ENCODE results near the gene ARHGAP21. TPM values are rescaled to one million over a fixed set of nuclear protein-coding genes. Genes with fewer than 3 reads are reported as not detected.

Gene ARHGAP21
- total RNA-seq, 4 donors from 2014 or later: 83.2 to 118 (median 86.3) TPM

DNA sequence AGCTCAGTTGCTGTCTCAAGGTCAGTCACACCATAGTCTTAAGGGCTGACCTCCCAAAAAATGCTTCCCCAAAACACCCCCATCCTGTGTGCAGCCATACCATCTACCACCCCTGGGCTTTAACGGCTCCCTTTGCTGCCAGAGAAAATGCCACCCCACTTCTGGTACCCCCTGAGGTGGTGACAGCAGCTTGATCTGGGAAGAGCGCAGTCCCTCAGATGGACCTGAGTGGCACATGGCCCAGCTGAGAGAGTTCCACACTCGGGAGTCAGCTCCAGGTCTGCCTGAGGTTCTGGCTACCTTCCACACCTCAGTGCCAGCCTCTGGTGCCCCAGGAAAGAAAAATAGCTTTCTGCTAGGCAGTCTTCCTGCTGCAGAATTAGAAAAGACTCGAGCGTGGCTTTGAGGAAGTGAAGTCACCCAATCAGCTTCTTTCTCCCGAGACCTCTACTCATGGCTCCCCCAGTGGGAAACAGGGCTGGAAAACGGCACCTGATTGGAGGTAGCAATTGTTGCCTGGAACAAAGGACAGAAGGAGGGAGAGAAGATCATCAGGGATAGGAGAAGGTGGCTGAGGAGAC lies 151.7 kb downstream of the ARHGAP21 start:
- TF ChIP-seq POLR2A (IDR thresholded peaks at IDR 0.05): no peak
- TF ChIP-seq, protein P1, sequence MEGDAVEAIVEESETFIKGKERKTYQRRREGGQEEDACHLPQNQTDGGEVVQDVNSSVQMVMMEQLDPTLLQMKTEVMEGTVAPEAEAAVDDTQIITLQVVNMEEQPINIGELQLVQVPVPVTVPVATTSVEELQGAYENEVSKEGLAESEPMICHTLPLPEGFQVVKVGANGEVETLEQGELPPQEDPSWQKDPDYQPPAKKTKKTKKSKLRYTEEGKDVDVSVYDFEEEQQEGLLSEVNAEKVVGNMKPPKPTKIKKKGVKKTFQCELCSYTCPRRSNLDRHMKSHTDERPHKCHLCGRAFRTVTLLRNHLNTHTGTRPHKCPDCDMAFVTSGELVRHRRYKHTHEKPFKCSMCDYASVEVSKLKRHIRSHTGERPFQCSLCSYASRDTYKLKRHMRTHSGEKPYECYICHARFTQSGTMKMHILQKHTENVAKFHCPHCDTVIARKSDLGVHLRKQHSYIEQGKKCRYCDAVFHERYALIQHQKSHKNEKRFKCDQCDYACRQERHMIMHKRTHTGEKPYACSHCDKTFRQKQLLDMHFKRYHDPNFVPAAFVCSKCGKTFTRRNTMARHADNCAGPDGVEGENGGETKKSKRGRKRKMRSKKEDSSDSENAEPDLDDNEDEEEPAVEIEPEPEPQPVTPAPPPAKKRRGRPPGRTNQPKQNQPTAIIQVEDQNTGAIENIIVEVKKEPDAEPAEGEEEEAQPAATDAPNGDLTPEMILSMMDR (IDR thresholded peaks at IDR 0.05): no peak
- Histone ChIP-seq H3K4me1 (no peaks in the 10 kb centered on the region), H3K36me3 (no peaks in the 10 kb centered on the region), H3K4me3 (replicated peaks in 1 of 3) (no peak overlapping the region), H3K9me3 (no peaks in the 10 kb centered on the region), H3K27ac (no peak overlapping the region), H3K27me3 (no peaks in the 10 kb centered on the region)
- WGBS, 2 donors: 56 to 73% methylated on average over 5 to 7 of the region's 7 CpGs
- DNase-seq: no peak
- intact Hi-C loops (cut with DNase I): no loop called here

- no peak overlapping the region for H3K27ac ChIP-seq
- DNase-seq: no peak
- H3K4me1 ChIP-seq: no peaks in the 10 kb centered on the region
- H3K9me3 ChIP-seq: no peaks in the 10 kb centered on the region
- 90 to 91% methylated on average over 8 to 9 of the region's 9 CpGs for WGBS, 2 donors
- intact Hi-C loops (cut with DNase I): no loop called here
- no peaks in the 10 kb centered on the region for H3K36me3 ChIP-seq
- no peak overlapping the region for H3K4me3 ChIP-seq (replicated peaks in 1 of 3)
- no peaks in the 10 kb centered on the region for H3K27me3 ChIP-seq
- TF ChIP-seq, protein P1 (IDR thresholded peaks at IDR 0.05): no peak
- no peak for TF ChIP-seq POLR2A (IDR thresholded peaks at IDR 0.05)
Measured at GRCh38 chr10:24570658-24571426, 152.8 kb downstream of the ARHGAP21 start.

DNA sequence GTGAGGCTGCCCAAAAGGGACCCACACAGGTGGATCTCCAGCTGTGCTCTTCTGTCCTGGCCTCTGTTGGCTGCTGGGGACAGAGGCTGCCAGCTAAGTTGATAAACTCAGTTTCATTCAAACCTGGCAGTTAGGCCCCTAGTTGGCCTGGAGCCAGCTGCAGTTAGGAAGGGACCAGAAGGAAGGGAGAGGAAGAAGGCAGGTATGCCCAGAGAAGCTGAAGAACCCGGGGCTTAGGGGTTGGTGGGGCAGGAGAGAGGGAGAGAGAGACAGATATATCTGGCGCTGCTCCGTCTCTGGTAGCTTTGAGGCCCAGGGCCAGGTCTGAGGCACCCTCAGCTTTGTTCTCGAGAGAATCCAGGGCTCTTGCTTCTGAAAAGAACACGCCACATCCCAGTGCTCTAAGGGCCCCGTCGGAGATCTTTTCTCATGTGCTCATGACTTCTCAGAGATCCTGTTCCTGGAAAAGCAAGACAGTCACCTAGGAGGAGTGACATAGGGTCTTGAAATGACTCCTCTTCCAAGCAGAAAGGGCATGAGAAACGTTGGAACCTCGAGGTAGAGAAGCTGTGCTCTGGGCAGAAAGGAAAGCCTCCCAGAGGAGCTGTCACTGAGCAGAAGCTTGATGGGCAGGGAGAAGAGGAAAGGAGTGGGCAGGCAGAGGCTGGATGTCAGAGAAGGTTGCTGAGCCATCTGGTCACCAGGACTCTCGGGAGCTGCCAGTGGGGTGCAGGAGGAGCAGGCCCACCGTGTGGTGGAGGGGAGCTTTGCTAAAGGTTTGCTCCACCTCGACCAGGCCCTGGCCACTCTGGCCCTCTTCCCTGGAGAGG lies 153.6 kb downstream of the ARHGAP21 start:
- 79 to 83% methylated on average over 11 to 12 of the region's 12 CpGs for WGBS, 2 donors
- H3K36me3 ChIP-seq: no peaks in the 10 kb centered on the region
- H3K9me3 ChIP-seq: no peaks in the 10 kb centered on the region
- H3K27ac ChIP-seq: no peak overlapping the region
- H3K4me3 ChIP-seq (replicated peaks in 1 of 3): no peak overlapping the region
- no peaks in the 10 kb centered on the region for H3K27me3 ChIP-seq
- TF ChIP-seq, protein P1 (IDR thresholded peaks at IDR 0.05): no peak
- TF ChIP-seq POLR2A (IDR thresholded peaks at IDR 0.05): no peak
- no peak for DNase-seq
- H3K4me1 ChIP-seq: no peaks in the 10 kb centered on the region
- intact Hi-C loops (cut with DNase I): no loop called here

GRCh38 chr10:24569330-24569796 lies 154.3 kb downstream of the ARHGAP21 start:
- H3K4me1 ChIP-seq: no peaks in the 10 kb centered on the region
- TF ChIP-seq, protein P1 (IDR thresholded peaks at IDR 0.05): no peak
- no peak for TF ChIP-seq POLR2A (IDR thresholded peaks at IDR 0.05)
- H3K4me3 ChIP-seq (replicated peaks in 1 of 3): no peak overlapping the region
- intact Hi-C loops (cut with DNase I): no loop called here
- no peak overlapping the region for H3K27ac ChIP-seq
- WGBS, 2 donors: 89 to 92% methylated on average over 13 of the region's 13 CpGs
- no peaks in the 10 kb centered on the region for H3K36me3 ChIP-seq
- no peak for DNase-seq
- H3K27me3 ChIP-seq: no peaks in the 10 kb centered on the region
- H3K9me3 ChIP-seq: no peaks in the 10 kb centered on the region

All from thyroid gland (tissue), 4 donors.